ENCODE results near the gene GOLPH3L. TPM values are rescaled to one million over a fixed set of nuclear protein-coding genes. Genes with fewer than 3 reads are reported as not detected.

Gene GOLPH3L
- total RNA-seq, 2 donors from 2014 or later: 13.0 to 18.7 TPM

Other genes with a start within 250 kb of the GOLPH3L start
- 10 to 100 TPM; 28.8 to 35.3 TPM for gene TARS2, start 209.7 kb downstream of the GOLPH3L start, total RNA-seq
- gene ECM1, start 189.0 kb downstream of the GOLPH3L start, total RNA-seq: 1 to 10 TPM; 1.1 to 2.0 TPM
- gene FALEC, start 181.4 kb downstream of the GOLPH3L start, total RNA-seq: 1 to 10 TPM in 1 of 2 donors, not detected in 1; 1.2 TPM
- under 1 TPM; 0.29 to 0.37 TPM for gene ADAMTSL4, start 147.7 kb downstream of the GOLPH3L start, total RNA-seq
- 100 to 1,000 TPM; 235 to 351 TPM for gene MCL1, start 117.5 kb downstream of the GOLPH3L start, total RNA-seq
- gene ENSA, start 67.5 kb downstream of the GOLPH3L start, total RNA-seq: 100 to 1,000 TPM; 136 to 199 TPM
- not detected for gene HORMAD1, start 23.7 kb upstream of the GOLPH3L start, total RNA-seq
- 10 to 100 TPM; 61.3 to 71.0 TPM for gene CTSS, start 68.6 kb upstream of the GOLPH3L start, total RNA-seq
- gene CTSK, start 111.1 kb upstream of the GOLPH3L start, total RNA-seq: 1 to 10 TPM; 6.1 to 9.8 TPM
- 10 to 100 TPM; 28.4 to 50.4 TPM for gene ARNT, start 179.4 kb upstream of the GOLPH3L start, total RNA-seq
- not detected for gene CTXND2, start 190.0 kb upstream of the GOLPH3L start, total RNA-seq
- gene SETDB1, start 229.2 kb upstream of the GOLPH3L start, total RNA-seq: 10 to 100 TPM; 49.3 to 74.3 TPM